T-helper 2 cell (primary cell): ENCODE results near the gene AKAP13.

Experiments used
- DNase-seq, 5 experiments: peaks; one replicate each; pipeline versions ENCODE4 v3.0.0 to v3.0.0-alpha.2; 2012 to 2022

Gene AKAP13

DNA sequence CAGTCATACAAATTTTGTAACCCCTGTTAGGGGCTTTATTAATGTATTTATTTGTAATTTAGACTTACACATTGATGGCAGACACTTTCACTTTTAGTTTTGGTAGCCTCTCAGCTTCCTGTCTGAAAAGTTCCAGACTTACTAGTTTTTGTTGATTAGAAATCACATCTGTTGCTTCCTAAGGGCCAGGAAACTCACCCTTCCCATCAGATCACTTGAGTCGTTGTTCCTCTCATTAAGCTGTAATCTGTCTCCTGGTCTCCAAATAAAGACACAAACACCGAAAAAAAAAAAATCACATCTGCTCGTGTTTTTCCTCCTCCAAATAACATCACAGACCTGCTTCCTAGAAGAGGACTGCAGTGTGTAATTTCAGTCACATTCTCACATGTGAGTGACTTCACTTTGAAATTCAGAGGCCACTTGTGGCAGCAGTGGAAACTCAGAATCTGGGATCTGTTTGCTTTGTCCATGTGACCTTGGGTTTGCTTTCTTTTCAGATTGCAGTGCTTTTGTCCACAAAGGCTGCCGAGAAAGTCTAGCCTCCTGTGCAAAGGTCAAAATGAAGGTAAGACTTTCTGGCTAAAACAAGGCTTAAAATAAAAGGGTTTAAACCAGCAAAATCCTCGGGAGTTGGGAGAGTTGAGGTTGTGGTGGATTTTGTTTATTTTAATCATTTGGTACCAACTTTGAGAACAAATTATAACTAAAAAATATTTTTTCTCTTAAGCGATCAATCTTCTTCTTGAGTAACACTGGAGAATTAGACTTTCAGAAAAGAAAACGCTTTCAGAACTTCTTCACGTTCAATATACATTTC is 327.3 kb downstream of the AKAP13 start:
- peak in 1 of 5 experiments; percentile 59 for DNase-seq

- DNase-seq = no peak
Measured at GRCh38 chr15:85708402-85708941, 328.1 kb downstream of the AKAP13 start.

DNA sequence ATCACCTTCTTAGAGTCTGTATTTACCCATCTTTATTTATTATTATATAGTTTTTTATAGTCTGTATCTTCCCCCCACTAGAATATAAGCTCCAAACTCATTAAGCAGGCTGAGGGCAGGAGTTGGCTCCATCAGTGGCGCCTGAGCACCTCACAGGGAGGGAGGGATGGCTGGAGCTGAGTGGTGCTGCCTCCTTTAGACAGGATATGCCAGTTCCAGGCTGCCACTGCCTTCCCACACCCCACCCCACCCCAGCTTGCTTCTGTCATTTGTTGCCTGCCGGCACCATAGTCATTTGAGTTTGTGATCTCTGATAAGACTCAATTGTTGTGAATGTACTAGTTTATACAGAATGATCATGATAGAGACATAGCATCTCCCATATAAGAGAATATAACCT is 328.8 kb downstream of the AKAP13 start:
- DNase-seq = no peak

GRCh38 chr15:85710340-85710842 is 330.0 kb downstream of the AKAP13 start:
- DNase-seq = no peak

- no peak for DNase-seq
Measured at GRCh38 chr15:85711580-85712192, 331.3 kb downstream of the AKAP13 start.

DNA sequence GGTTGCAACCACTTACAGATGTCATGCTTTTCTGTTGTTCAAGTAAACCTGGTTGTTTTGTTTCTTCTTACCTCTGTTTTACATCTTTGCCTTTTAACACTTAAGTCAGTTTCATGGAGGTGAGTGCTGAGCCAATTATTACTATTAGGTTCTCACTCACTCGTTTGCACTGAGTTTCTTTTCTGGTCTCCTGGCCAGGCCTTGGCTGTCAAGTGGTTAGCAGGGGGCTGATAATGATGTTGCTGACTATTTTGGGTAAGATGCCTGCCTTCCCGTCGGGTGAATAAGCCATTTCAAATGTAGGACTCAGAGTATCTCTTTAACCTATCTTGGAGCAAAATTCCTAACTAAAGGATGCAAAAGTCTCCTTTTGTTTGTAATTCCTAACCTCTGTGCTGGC is 335.9 kb downstream of the AKAP13 start:
- no peak for DNase-seq

DNA sequence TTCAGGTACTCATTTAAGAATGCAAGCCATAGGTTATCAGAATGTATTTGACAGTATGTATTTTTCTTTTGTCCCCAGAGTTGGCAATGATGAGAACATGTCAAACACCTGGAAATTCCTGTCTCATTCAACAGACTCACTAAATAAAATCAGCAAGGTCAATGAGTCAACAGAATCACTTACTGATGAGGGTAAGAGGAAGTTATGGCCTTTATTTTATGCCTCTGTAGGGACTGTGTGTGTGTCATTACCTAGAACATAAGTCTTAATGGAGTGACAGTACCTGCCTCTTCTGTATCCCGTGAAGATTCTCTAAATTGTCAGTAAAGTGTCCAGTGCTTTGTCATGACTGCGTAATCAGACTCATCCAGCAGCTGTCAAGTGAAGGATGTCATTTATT is 336.8 kb downstream of the AKAP13 start:
- DNase-seq = no peak

GRCh38 chr15:85718271-85718971 is 338.0 kb downstream of the AKAP13 start:
- no peak for DNase-seq

DNA sequence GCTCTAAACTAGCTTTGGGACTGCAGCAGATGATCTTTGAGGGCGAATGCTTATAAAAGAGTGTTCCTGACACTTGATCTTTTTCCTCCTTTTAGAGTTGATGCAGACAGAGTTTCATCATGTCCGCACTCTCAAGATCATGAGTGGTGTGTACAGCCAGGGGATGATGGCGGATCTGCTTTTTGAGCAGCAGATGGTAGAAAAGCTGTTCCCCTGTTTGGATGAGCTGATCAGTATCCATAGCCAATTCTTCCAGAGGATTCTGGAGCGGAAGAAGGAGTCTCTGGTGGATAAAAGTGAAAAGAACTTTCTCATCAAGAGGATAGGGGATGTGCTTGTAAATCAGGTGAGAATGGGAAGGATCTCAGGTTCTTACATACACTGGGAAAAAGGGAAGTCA is 338.6 kb downstream of the AKAP13 start:
- DNase-seq = no peak

DNA sequence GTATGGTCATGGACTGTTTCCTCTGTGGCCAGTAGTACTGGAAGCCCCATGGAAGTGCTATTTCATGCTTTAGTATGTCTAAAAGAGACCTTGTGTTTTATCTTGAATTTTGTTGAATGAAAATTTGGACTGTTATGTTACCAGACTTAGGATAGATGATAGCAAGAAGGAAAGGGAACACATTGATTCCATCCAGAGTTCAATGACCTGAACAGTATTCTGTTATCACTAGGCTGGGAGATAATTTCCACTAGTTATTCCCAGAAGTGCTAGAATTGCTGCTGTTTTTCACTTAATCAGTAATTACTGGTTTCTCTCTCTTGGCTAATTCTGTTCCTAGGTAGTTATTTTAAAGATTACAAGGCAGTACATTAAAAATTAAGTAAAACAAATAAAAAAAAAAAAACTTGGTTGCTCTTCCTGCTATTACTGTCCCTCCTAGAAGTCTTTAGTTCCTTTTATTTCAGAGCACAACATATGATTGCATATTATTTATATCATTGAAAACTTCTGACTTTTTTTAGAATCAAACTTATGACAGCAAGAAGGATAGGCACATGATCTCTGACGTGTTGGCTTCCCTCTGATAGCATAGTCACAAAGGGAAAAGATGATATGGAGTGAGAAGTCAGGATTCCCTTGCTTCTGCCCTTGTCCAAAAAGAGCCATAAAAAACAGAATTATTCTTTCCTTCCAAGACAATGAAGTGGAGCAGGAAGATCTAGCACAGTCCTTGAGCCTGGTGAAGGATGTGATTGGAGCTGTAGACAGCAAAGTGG is 342.2 kb downstream of the AKAP13 start:
- no peak for DNase-seq

DNA sequence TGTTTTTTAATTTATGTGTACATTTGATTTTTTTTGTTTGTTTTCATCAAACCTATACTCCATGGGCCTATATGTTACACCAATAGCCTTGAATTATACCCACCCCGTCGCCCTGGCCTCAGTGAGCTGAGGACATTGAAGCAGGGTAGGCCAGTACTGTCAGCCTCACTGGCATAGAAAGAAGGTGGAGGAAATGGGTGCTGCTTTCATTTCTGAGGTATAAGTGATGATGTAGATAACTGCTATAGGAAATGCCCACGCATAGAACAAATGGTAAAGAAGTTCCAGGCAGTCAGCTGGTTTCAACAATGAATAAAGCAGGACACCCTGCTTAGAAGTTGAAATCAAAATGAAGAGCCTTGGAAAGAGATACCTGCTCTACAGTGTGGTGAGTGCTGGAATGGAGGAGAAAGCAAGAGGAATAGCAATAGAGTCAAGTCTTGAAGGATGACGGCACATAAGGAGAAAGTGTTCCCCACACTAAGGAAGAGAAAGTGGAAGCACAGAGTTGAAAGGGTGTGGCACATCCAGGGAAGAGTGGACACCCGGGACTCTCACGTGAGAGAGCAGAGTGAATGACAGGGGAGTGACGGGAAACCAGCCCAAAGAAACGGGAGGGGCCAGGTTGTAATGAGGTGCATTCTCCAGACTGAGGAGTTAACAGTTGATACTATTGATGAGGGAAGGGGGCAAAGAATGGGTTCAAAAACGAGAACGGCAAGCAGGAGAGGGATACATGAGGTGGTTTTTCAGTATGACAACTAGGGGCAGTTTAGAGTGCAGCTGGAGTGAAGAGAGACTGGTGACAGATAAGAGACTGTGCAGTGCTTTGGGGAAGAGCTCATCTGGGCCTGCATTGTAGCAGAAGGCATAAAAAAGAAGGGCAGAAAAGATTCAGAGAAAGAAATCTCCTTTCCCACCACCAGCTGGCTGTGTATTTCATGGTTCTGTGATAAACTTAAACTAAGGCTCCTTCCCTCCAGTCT is 343.9 kb downstream of the AKAP13 start:
- peak in 1 of 5 experiments; percentile 71 for DNase-seq

- DNase-seq = no peak
Measured at GRCh38 chr15:85725019-85725418, 344.6 kb downstream of the AKAP13 start.

- DNase-seq = no peak
Measured at GRCh38 chr15:85725564-85725963, 345.2 kb downstream of the AKAP13 start.

- DNase-seq = no peak
Measured at GRCh38 chr15:85726454-85726853, 346.1 kb downstream of the AKAP13 start.

DNA sequence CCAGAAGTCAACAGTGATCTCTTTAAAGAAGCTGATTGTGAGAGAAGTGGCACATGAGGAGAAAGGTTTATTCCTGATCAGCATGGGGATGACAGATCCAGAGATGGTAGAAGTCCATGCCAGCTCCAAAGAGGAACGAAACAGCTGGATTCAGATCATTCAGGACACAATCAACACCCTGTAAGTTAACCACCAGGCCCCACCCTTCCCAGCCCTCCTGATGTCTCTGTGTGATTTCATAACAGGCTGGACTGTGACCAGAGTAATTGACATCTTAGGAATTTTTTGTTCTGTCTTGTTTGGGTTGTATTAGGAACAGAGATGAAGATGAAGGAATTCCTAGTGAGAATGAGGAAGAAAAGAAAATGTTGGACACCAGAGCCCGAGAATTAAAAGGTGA is 346.7 kb downstream of the AKAP13 start:
- DNase-seq = no peak

- DNase-seq = peak in 2 of 5 experiments; percentile 39 to 74
Measured at GRCh38 chr15:85730001-85730820, 349.8 kb downstream of the AKAP13 start.

GRCh38 chr15:85733416-85733815 is 353.0 kb downstream of the AKAP13 start:
- no peak for DNase-seq

DNA sequence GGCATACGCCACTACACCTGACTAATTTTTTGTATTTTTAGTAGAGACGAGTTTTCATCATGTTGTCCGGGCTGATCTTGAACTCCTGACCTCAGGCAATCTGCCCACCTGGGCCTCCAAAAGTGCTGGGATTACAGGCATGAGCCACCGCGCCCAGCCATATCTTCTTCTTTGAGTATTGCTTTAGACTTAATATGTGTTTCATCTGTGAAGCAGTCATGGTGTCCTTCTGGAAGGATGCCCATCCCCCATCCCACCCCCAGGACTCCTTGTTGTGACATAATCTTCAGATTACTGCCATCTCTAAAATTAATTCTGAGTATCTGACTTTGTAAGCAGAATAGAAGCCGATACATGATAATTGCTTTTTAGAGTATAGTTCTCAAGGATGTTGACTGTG is 356.7 kb downstream of the AKAP13 start:
- no peak for DNase-seq

GRCh38 chr15:85741021-85741421 is 360.6 kb downstream of the AKAP13 start:
- no peak for DNase-seq

DNA sequence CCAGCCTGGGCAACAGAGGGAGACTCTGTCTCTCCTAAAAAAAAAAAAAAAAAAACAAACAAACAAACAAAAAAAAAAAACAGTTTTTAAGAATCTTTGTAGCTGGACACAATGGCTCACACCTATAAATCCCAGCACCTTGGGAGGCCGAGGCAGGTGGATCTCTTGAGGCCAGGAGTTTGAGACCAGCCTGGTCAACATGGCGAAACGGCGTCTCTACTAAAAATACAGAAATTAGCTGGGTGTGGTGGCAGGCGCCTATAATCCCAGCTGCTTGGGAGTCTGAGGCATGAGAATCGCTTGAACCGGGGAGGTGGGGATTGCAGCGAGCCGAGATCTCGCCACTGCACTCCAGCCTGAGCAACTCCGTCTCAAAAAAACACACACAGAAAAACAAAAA is 361.3 kb downstream of the AKAP13 start:
- no peak for DNase-seq
